NCI-H524 (cell line): ENCODE results near the gene VANGL2.

ENCODE experiments used
- DNase-seq, 2 experiments: peaks; one replicate each; lab custom pipeline; 2025; lab: John Stamatoyannopoulos, UW

Gene VANGL2

DNA sequence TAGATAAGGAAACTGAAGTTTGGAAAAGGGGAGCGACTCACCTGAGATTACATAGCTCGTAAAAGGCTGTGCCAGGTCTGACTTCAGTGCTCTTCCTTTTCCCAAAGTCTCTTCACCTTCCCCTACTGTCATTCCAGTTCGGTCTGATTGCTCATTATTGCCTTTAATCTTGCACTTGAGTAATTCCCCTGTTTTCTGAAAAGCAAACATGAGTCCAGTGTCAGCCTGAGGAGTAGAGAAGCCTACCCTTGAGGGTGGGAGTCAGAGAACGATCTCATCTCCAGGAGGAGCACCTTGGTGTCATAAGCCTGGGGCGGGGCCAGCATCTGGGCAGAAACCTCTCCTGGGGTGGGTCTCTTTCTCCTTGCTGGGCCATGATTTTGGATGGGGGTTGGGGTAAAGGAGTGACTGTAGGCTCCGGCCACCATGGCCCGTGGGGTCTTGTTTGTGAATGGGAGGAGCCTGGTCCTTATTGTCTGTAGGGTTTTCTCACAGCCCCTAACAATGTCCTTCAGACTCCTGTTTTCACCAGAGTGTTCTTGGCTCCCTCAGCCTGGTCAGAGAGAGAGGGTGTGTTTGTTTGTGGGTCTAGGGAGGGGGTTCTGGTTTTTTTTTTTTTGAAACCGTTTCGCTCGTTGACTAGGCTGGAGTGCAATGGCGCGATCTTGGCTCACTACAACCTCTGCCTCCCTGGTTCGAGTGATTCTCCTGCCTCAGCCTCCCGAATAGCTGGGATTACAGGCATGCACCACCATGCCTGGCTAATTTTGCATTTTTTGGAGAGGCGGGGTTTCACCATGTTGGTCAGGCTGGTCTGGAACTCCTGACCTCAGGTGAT is 6.0 kb downstream of the VANGL2 start:
- DNase-seq = no peak

DNA sequence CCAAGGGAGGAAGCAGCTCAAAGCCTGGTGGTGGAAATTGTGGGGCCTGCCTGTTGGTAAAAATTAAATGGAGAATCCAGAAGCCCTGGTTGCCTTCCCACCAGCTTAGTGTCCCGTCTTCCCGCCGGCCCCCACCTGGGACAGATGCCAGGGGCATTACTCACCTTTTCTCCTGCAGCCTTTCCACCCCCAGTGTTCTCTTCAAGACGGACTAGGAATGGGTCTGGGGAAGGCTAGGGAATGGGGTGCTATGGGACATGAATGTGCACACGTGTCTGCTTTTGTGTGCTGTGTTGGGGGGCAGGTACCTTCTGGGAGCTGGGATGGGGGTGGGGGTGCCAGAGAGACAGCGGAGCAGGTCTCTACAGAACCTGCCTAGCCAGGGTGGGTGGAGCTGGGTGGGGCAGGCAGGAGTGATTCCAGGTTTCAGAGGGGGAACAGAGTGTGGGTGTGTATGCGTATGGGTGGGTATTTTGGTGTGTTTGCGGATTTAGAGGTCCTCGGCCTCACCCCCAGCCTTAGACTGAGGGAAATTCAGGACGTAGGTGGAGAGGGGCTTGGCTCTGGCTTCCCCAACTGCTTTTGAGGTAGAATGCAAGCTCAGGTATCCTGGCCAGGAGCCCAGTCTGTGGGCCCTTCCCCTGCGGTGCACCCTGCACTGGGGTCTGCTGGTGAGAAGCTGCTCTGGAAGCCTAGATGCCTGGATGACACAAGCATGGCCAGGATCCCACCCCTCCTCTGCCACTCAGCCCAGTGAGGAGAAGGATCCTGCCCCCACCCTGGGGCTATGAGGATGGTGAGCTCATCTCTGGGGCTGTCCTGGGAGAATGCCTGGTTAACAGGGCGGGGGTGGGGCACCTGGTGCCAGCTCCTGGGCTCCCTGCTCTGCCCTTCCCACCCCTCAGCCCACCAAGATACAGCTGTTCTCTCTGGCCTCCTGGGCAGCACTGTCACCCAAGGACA is 7.8 kb downstream of the VANGL2 start:
- DNase-seq = no peak

DNA sequence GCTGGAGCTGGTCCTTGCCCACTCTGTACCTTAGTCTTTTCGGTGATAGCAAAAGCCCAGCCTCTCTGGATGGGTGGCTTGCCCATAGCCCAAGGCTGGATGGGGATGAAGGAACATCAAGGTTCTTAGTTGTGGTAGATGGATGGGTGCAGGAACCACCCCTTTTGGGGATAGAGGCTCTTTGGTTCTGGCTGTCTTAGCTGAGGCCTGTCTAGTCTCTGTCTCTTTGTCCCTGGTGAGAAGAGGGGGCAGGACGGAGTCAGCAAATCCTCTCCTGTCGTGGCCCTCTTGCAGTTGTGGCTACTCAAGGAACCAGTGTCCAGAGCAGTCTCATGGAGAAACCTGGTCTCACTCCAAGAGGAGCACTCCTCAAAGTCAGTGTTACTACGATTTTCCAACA is 8.5 kb downstream of the VANGL2 start:
- no peak for DNase-seq

GRCh38 chr1:160409486-160409885 is 9.1 kb downstream of the VANGL2 start:
- DNase-seq = no peak

- no peak for DNase-seq
These were observed 10.1 kb downstream of the VANGL2 start for GRCh38 chr1:160410406-160411005.

GRCh38 chr1:160411271-160412027 is 11.1 kb downstream of the VANGL2 start:
- no peak for DNase-seq

DNA sequence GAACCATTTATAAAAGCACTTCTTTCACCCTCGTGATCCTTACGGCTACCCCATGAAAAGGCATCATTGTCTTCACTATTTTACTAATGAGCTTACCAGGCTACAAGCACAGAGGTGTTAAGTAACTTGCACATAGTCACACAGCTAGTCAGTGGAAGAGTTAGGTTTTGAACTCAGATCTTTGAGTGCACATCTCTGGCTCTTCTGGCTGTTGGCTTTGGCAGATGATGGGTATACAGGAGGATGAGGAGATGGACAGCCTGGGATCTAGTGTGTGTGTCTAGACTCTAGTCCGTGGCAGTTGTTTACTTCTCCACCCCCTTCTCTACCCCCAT is 11.6 kb downstream of the VANGL2 start:
- no peak for DNase-seq

DNA sequence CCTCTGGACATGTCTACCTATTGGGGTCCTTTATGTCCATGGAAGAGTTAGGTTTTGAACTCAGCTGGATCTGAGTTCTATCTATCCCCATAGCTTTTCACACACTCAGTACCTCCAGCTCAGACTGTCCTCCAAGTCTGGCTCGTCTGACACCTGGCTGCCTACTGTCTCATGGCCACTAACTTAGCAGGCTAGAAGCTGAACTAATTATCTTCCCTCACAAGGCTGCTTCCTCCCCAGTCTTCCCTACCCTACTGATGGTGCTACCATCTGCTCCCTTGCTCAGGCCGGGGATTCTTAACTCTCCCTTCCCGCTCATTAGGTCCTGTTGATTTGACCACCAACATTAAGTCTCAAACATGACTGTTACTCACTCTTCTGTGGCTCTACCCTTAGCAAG is 13.4 kb downstream of the VANGL2 start:
- DNase-seq = peak in 1 of 2 experiments; percentile 33

DNA sequence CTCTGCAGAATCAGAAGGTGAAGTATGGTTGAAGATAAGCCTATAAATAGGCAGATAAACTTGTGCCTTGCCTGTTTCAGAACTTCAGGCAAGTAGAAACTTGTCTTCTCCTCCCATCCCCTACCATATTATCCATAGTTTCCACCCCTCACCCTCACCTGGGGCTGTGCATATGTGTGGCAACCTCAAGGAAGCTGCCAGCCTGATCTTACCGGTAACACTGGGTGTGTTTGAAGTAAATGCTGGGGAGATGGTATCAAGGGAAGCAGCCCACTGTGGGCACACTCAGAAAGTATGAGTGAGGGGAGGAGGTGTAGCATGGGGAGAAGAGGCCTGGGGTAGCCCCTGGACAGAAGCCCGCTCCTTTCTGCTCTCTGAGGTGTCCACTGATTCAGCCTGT is 14.5 kb downstream of the VANGL2 start:
- DNase-seq = no peak

GRCh38 chr1:160415696-160416290 is 15.4 kb downstream of the VANGL2 start:
- no peak for DNase-seq

DNA sequence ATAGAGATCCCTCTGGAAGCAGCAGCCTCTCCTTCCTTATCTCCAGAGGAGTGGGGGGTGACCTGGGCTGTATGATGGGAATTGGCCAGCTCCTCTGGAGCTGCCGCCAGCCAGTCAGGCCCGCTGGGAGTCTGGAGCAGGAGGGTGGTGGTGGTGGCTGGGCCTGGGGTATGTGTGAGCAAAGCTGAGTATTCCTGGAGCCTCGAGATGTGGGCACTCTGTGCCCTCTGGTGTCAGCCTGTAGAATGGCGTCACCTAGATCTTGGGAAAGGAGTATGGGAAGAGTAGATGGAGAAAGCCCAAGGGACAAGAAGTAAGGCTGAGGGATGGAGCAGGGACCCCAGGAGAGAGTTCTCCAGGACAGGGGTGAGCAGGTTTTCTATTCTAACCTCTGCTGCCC is 16.0 kb downstream of the VANGL2 start:
- peak; percentile 9 to 49 for DNase-seq

DNA sequence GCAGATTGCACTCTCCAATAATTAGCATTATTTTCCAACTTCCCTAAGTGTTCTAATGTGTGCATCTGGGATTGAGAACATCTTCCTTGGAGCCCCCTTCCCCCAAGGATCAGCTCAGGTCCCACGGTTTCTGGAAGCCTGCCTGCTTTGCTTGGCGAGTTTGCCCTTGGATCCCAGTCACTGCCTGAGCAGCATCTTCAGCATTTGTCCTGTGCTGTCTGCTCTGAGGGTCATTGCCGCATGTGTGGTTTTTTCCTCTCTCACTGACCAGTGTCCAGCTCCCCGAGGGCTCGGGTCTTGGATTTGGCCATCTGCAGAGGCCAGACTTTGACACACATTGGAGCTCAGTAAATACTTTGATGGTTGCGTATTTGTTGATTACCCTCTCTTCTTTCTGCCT is 18.1 kb downstream of the VANGL2 start:
- DNase-seq = no peak

GRCh38 chr1:160419150-160419837 is 18.9 kb downstream of the VANGL2 start:
- no peak for DNase-seq

DNA sequence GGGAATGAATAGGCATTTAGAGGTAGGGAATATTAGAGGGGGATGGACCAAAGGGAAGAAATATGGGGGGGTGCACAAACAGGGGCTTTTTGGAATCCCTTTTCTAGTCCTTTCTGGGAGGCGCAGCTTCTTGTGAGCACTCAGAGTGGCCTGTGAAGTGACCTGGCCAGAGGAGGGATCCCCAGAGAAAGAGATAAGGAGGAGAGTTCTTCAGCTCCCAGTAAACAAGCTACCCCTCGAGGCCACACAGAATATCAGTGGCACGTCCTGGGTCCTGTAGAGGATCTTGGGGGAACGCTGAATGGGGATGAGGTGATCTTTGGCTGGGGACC is 19.4 kb downstream of the VANGL2 start:
- DNase-seq = no peak

DNA sequence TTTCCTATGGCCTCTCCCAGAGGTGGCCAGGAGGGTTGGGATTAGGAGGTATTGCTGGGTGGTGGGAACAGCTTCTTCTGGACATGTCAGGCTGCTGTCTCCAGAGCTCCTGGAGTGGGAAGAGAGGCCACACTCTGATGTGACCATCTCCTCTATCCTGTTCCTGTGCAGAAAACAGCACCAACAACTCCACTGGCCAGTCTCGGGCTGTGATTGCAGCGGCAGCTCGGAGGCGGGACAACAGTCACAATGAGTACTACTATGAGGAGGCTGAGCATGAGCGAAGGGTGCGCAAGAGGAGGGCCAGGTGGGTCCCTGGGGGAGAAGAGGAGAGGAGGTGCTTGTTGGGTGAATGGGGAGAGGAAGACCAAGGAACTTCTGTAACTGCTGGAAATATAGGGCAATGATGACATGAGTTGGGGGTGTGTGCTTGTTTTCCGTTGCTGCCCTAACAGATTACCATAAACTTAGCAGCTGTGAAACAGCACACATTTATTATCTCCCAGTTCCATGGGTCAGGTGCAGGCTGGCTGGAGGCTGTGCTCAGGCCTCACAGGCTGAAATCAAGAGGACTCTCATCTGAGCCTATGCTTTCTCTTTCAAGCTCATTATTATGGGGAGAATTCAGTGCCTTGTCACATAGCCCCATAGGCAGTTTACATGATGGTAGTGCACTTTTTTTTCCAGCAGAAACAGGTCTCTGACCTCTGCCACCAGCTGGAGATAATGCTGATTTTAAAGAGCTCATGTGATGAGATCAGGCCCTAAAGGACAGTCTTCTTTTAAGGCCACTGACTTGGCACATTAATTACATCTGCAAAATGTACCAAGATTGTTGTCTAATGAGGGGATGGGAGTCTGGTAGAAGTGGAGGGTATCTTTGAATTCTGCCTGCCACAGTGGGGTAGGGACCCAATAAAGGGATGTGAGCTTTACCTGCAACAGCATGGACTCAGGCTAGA is 20.8 kb downstream of the VANGL2 start:
- DNase-seq = no peak

- no peak for DNase-seq
These were observed 21.5 kb downstream of the VANGL2 start for GRCh38 chr1:160421881-160422280.

DNA sequence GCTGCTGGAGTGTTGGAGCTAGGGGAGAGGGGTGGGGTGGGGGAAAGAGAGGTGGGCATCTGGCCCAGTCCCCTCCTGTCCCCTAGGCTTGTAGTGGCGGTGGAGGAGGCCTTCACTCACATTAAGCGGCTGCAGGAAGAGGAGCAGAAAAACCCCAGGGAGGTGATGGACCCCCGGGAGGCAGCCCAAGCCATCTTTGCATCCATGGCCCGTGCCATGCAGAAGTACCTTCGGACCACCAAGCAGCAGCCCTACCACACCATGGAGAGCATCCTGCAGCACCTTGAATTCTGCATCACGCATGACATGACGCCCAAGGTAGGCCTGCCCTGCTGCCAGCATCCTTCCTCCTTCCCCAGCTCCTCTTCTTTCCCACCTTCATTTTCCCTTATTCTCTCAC is 23.6 kb downstream of the VANGL2 start:
- no peak for DNase-seq

DNA sequence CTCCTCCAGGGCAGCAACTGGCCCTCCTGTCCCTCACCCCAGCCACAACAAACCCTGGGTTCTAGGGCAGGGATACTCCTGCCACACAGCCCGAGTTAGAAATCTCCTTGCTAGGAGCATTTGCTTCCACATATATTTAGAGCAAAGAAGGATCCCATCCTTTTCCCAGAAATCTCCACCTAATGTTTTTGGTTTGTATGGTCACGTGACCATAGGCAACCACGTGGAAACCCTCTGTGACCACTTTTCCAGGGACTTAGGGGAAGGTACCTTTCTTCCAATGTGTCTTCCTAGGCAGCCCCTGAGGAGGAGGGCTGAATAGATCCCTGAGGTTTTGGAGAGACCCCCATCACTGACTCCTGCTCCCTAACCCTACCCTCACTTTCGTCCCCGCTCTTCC is 25.5 kb downstream of the VANGL2 start:
- DNase-seq = no peak

DNA sequence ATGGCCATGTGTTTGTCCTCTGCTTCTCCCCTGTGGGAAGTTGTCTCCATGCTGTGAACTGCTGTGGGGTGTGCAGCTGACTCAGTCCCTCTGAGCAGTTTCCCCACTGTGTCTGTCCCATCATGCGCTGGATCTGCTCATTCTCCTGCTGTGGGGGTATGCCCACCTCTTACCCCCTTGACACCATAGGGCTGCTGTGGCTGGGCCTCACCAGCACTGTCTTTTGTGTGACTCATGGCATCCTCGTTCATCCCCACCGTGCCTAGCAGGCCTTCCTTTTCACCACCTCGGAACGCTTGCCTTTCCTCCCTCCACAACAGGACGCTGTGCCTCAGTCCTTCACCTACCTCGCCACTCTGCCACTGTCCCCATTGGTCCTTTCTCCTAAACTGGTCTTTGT is 27.3 kb downstream of the VANGL2 start:
- no peak for DNase-seq

DNA sequence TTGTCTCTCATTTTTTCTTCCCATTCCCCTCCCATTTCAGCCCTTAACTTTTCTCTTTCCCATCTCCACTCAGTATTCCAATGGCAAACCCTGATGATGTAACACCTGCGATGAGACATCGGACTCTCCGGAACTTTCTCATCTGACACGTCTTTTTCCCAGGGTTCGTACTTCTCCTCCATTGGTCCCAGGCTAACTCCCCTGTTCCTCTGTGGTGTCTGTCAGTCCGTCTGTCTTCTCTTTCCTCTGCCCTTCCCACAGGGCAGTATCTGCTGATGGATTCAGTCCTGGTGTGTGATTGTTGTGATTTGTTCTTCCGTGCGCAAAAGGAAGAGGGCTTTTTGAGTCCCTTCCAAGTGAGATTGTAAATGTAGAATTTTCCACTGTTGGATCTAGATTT is 27.7 kb downstream of the VANGL2 start:
- DNase-seq = no peak
